NT2/D1 (cell line): Measurements from ENCODE around the gene ABCB1.

ENCODE experiments used
- DNase-seq: peaks from one replicate; pipeline ENCODE4 v3.0.0-alpha.2; 2011; ENCODE audit warnings: low read depth, low spot score
- H3K27me3 ChIP-seq: 2 replicates; pipeline ENCODE4 v1.6.0; 2011; ENCODE audit warnings: mild to moderate bottlenecking; ENCODE audit not compliant: insufficient read length, insufficient read depth
- H3K36me3 ChIP-seq: 2 replicates; pipeline ENCODE4 v1.6.1; 2011; ENCODE audit warnings: mild to moderate bottlenecking, low read length, mixed read lengths; ENCODE audit not compliant: insufficient read depth, insufficient read length
- H3K4me1 ChIP-seq: 2 replicates; pipeline ENCODE4 v1.5.1; 2011; ENCODE audit not compliant: insufficient read depth, insufficient read length
- H3K4me3 ChIP-seq: 2 replicates; pipeline ENCODE4 v1.5.1; 2011; ENCODE audit warnings: low read depth; ENCODE audit not compliant: insufficient read length
- H3K9ac ChIP-seq: 2 replicates; pipeline ENCODE4 v1.6.0; 2011; ENCODE audit warnings: low read depth; ENCODE audit not compliant: insufficient read length
- H3K9me3 ChIP-seq: 2 replicates; pipeline ENCODE4 v1.5.1; 2011; ENCODE audit warnings: mild to moderate bottlenecking, low read length; ENCODE audit not compliant: insufficient read depth
- SUZ12 ChIP-seq: IDR thresholded peaks from 2 replicates; pipeline ENCODE4 v1.6.1; 2011; ENCODE audit not compliant: insufficient read length, insufficient read depth; ENCODE audit errors: extremely low read depth
- YY1 ChIP-seq: IDR thresholded peaks from 2 replicates; pipeline ENCODE4 v1.6.1; 2011; ENCODE audit not compliant: insufficient read length, insufficient read depth
- ZNF274 ChIP-seq: IDR thresholded peaks from 2 replicates; pipeline ENCODE4 v1.6.1; 2011; ENCODE audit warnings: mild to moderate bottlenecking, low read depth, low read length

ABCB1 gene

DNA sequence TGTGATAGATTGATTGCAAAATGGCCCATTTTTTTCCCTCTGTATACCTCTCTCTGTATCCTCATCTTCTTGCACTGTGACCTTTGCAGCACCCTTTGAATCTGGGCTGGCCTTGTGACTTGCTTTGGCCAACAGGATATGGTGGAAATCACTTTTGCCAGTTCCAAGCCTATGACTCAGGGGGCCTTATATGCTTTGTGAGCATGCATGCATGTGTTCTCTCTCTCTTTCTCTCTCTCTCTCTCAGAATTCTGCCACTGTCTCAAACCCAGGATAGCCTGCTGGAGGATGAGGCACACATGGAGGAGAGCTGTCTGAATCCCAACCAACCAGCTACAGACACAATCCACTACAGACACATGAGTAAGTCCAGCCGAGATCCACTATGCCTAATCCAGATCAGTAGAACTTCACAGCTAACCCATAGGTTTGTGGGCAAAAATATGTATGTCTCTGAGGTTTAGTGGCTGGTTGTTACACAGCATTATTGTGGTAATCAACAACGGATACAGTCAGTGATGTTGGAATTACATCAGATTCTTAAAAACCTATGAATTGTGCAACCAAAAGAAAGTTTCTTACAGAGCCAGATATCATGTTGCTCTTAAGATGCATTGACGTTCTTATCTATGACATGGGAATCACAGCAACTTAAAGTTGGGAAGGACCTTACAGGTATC, 83.4 kb downstream of the ABCB1 start:
- Histone ChIP-seq H3K36me3 (no peaks in the 10 kb centered on the region), H3K4me3 (no peak overlapping the region), H3K4me1 (peaks cover 2% of the 10 kb centered on the region), H3K9me3 (no peaks in the 10 kb centered on the region), H3K27me3 (no peaks in the 10 kb centered on the region), H3K9ac (no peak overlapping the region)
- DNase-seq: no peak
- TF ChIP-seq YY1: no peak
- TF ChIP-seq SUZ12: no peak
- no peak for TF ChIP-seq ZNF274

DNA sequence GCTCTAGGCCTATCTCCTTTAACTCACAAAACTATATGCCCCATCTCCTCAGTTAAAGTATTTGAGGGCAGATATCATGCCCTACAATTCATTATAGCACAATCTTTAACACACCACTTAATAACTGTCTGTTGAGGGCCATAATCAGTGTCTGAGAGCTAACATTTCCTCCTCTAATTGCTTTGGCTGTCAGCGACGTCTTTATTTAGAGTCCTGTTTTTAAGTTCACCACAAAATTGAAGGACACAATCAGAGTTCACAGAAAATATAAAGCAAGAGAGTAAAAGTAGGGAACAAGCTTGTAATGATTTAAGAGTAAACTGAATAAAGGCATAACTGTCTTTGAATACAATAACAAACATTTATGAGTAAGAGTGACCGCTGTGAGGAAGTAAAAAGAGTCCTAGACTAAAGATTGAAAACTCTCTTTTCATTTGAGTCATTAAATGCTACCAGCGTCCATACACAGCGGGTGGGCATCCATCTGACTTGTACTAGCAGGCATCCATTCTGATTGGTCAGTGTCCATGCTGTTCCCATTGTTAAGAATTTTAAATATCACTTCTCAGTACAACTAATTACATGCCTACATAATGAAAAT, 86.8 kb downstream of the ABCB1 start:
- peaks cover 2% of the 10 kb centered on the region for H3K4me1 ChIP-seq
- H3K9ac ChIP-seq: no peak overlapping the region
- H3K27me3 ChIP-seq: no peaks in the 10 kb centered on the region
- TF ChIP-seq ZNF274: no peak
- TF ChIP-seq YY1: no peak
- TF ChIP-seq SUZ12: no peak
- H3K4me3 ChIP-seq: no peak overlapping the region
- no peaks in the 10 kb centered on the region for H3K9me3 ChIP-seq
- no peaks in the 10 kb centered on the region for H3K36me3 ChIP-seq
- no peak for DNase-seq

DNA sequence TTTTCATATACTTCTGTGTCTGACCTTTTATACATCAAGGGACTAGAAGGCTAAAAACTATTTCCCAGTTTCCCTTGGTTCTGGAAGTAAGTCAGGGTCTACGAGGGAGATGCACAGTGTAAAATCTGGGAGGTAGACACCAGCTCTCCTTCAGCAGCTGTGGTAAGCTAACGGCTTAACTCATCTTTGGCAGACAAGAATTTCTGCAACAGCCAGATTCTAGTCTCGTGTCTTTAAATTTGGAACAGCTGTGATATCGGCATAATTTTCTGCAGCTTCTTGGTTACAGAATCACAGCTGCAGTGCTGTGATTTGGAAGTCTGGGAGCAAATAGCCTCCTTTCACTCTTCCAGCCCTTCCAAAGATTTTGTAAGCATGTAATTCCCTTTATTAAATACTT, 87.8 kb downstream of the ABCB1 start:
- Histone ChIP-seq H3K4me3 (no peak overlapping the region), H3K4me1 (peaks cover 2% of the 10 kb centered on the region), H3K27me3 (no peaks in the 10 kb centered on the region), H3K9ac (no peak overlapping the region), H3K36me3 (no peaks in the 10 kb centered on the region), H3K9me3 (no peaks in the 10 kb centered on the region)
- no peak for TF ChIP-seq SUZ12
- no peak for TF ChIP-seq ZNF274
- no peak for TF ChIP-seq YY1
- DNase-seq: no peak

DNA sequence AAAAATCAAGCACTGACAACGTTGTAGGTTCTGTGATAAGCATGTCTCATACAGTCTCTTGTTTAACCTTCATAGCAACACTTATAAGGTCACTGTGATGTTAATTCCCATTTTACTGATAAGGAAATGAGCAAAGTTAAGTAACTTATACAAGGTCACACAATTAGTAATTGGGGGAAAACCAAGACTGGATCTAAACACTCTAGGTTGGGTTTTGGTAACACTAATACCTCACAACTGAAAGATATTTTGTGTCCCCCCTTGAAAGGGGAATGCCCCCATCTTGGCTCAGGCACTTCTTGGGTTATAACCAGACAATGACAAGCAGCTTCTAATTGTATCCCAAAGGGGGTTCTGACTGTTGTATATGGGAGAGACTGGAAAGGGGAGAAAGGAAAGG, 89.2 kb downstream of the ABCB1 start:
- Histone ChIP-seq H3K27me3 (no peaks in the 10 kb centered on the region), H3K4me1 (peaks cover 2% of the 10 kb centered on the region), H3K9me3 (no peaks in the 10 kb centered on the region), H3K4me3 (no peak overlapping the region), H3K36me3 (no peaks in the 10 kb centered on the region), H3K9ac (no peak overlapping the region)
- DNase-seq: no peak
- TF ChIP-seq ZNF274 (no peak), YY1 (no peak), SUZ12 (no peak)

DNA sequence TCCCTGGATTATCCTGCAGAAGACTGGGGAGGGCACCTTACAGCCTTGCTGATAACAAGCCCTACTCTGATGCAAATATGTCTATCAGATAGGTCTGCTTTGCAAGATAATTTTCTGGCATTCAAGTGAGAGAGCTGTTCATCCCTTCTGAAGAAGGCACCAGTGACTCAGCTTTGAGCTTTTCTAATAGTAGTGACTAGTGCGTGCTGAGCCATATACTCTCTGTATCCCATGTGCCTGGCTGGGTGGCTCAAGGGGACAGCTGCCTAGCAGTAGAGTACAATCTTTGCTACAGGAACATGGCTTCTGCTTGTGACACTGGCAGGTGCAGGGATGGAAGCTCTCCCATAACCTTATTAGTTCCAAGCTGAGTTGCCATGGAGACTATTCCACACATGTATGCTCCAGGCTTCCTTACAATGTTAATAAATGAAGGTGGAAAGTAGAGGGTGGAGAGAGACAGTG, 90.2 kb downstream of the ABCB1 start:
- Histone ChIP-seq H3K27me3 (no peaks in the 10 kb centered on the region), H3K4me3 (no peak overlapping the region), H3K9me3 (no peaks in the 10 kb centered on the region), H3K9ac (no peak overlapping the region), H3K36me3 (no peaks in the 10 kb centered on the region), H3K4me1 (no peaks in the 10 kb centered on the region)
- no peak for DNase-seq
- TF ChIP-seq ZNF274: no peak
- no peak for TF ChIP-seq YY1
- TF ChIP-seq SUZ12: no peak

DNA sequence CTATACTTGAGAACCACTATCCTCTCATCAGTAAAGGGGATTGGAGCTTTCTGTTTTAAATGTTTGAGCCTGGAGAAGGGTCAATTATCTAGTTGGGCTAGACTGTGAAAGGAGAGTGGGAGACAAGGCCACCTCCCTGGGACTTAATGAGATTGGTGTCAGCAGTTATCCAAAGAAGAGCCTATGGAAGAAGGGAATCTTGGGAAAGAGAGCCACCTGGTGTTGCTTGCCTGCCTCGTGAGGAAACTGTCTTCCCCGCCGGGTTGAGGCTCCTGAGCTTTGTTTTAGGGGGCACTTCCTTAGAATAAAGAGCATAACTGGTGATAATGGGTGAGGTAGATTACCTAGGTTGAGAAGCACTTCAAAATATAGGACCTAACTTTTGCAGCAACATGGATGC, 93.2 kb downstream of the ABCB1 start:
- H3K36me3 ChIP-seq: no peaks in the 10 kb centered on the region
- H3K9ac ChIP-seq: no peak overlapping the region
- no peaks in the 10 kb centered on the region for H3K9me3 ChIP-seq
- TF ChIP-seq YY1 (no peak), ZNF274 (no peak), SUZ12 (no peak)
- no peaks in the 10 kb centered on the region for H3K4me1 ChIP-seq
- H3K4me3 ChIP-seq: no peak overlapping the region
- no peaks in the 10 kb centered on the region for H3K27me3 ChIP-seq
- DNase-seq: no peak

DNA sequence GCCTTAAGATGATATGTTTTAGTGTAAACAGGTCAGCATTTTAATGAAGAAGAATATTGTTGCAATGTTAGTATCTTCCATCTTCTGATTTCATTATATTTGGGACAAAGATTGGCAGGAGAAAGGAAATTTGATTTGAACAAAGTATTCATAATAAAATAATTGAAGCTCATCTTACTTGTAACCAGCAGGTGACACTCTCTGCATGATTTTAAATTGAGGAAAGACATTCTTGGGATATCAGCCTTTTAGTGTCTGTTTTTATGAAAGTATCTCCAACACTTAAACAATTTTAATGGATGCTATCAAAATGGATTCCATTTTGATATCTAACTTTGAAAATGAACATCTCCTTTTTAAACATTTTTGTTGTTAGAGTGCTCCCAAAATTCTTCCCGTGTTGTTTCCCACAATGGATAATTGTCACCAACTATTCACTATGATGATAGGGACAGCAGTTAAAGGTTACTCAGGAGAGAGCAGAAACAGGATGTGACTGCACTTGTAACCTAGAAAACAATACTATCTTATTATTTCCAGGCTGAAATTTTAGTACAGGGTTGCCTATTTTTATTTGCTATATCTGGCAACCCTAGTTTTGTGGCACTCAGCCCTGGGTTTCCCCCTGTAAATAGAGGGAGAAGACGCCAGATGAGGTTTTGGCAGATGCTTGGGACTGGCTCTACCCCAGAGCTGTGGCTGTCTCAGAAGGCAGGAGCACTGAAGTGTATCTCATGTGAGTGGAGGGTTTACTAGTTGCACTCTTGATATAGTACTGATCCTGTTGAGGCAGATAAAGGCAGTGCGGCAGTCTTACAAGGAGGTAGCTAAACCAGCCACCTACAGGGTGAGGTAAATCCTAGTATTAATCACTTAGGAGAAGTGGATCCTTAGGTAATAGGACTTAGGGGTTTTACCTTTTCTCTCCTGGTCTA, 94.2 kb downstream of the ABCB1 start:
- no peak overlapping the region for H3K4me3 ChIP-seq
- no peak for DNase-seq
- no peaks in the 10 kb centered on the region for H3K9me3 ChIP-seq
- TF ChIP-seq YY1 (no peak), SUZ12 (no peak), ZNF274 (no peak)
- no peak overlapping the region for H3K9ac ChIP-seq
- no peaks in the 10 kb centered on the region for H3K36me3 ChIP-seq
- no peaks in the 10 kb centered on the region for H3K27me3 ChIP-seq
- H3K4me1 ChIP-seq: no peaks in the 10 kb centered on the region
